GM12865 (cell line): ENCODE results near the gene ZSCAN18.

ENCODE experiments used
- DNase-seq: peaks from one replicate; pipeline ENCODE4 v3.0.0; 2010; ENCODE audit warnings: low read depth
- H3K4me3 ChIP-seq: 2 replicates; pipeline ENCODE4 v1.5.1; 2011; ENCODE audit warnings: mild to moderate bottlenecking, low read depth, low read length, control low read depth
- TF ChIP-seq, protein P1 (sequence below): IDR thresholded peaks from 2 replicates; pipeline ENCODE4 v1.5.1; 2011; ENCODE audit warnings: low read length, control low read depth, low read depth, inconsistent platforms; ENCODE audit not compliant: insufficient read depth; ENCODE audit errors: missing control alignments

ZSCAN18 gene

DNA sequence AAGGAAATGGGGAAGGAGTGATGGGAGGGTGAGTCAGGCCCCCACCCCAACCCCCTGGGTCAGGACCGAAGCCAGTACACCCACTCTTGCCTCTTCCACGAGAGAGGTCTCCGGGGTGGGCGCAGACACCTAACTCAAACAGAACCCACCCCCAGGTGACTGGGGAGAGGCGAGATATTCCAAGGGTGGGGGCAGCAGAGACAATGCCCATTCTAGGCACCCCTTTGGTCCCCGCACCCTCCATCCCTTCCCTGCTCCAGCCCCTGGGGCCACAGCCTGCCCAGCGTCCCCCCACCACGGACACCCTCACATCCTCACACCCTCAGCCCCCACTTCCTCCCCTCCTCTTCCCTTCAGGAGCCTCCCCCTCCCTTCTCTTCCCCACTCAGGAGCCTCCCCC, 682 bp downstream of the ZSCAN18 start:
- TF ChIP-seq, protein P1, sequence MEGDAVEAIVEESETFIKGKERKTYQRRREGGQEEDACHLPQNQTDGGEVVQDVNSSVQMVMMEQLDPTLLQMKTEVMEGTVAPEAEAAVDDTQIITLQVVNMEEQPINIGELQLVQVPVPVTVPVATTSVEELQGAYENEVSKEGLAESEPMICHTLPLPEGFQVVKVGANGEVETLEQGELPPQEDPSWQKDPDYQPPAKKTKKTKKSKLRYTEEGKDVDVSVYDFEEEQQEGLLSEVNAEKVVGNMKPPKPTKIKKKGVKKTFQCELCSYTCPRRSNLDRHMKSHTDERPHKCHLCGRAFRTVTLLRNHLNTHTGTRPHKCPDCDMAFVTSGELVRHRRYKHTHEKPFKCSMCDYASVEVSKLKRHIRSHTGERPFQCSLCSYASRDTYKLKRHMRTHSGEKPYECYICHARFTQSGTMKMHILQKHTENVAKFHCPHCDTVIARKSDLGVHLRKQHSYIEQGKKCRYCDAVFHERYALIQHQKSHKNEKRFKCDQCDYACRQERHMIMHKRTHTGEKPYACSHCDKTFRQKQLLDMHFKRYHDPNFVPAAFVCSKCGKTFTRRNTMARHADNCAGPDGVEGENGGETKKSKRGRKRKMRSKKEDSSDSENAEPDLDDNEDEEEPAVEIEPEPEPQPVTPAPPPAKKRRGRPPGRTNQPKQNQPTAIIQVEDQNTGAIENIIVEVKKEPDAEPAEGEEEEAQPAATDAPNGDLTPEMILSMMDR, result no peak
- no peak overlapping the region for H3K4me3 ChIP-seq
- no peak for DNase-seq

DNA sequence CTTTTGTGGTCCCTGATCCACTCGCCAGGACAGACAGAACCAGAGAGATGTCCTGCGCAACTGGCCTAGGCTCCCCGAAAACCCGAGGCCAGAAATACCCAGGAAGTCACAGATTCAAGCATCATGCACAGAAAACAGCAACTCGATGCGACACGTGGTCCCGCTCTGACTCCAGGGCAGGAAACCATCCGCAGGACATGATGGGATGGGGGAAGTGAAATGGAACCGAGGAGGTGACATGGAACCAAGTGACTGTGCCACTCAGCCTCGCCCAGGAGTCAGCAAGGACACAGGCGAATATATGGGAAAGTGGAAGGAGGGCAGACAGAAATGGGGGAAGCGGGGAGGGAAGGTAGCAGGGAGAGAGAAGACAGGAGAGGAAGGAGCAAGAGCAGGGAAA, 1.1 kb downstream of the ZSCAN18 start:
- no peak for DNase-seq
- TF ChIP-seq, protein P1, result no peak
- H3K4me3 ChIP-seq, result no peak overlapping the region

DNA sequence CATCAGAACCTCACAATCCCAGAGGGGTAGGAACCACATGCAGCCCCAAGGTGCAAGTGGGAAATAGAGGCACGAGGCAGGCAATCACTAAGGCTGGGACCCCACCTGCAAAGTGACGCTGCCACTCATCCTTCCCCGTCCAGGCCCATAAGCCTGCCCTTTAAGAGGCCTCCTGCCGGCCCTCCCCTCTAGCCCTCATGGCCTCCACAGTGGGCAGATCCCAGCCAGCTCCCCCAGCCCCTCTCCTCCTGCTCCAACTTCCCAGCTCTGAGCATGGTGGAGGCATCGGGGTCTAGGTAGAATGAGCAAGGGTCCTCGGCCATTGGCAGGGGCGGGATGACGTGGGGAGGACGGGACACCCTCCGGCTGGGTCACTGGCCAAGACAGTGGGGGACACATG, 2.7 kb downstream of the ZSCAN18 start:
- no peak overlapping the region for H3K4me3 ChIP-seq
- DNase-seq, result no peak
- TF ChIP-seq, protein P1, result no peak

DNA sequence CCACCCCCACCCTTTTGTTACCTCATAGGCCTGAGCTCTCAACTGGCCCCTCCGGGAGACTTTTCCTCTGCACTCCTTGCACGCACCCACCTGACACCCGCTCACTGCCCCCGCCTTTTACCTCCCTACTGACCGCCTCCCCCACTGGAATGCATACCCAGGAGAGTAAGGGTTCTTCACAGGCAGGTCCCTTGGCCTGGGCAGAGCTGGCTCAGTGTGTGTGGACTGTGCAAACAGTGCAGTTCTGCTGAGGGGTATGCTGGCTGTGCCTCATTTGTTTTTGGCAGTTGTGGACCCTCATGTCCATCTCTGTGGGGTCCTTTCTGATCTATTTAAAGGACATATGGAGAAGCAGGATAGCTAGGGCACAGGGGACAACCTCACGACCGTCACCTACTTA, 5.0 kb downstream of the ZSCAN18 start:
- no peak overlapping the region for H3K4me3 ChIP-seq
- TF ChIP-seq, protein P1, result no peak
- DNase-seq, result no peak

GRCh38 chr19:58091251-58091995, 6.6 kb downstream of the ZSCAN18 start:
- DNase-seq, result no peak
- TF ChIP-seq, protein P1, result no peak
- no peak overlapping the region for H3K4me3 ChIP-seq

DNA sequence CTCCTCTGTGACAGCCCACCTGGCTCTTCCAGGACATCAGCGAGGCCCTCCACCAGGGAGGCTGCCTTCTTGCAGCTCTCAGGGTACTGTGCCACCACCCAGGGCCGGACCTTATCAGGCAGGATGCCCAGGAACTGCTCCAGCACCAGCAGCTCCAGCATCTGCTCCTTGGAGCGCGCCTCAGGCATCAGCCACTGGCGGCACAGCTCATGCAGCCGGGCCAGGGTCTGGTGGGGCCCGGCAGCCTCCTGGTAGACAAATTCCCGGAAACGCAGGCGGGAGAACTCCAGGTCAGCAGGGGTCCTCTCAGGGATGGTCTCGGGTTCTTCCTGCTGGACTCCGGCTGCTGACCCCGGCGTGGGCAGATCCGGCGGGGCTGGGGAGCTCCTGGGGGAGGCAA, 8.2 kb downstream of the ZSCAN18 start:
- no peak for DNase-seq
- H3K4me3 ChIP-seq, result no peak overlapping the region
- TF ChIP-seq, protein P1, result no peak

DNA sequence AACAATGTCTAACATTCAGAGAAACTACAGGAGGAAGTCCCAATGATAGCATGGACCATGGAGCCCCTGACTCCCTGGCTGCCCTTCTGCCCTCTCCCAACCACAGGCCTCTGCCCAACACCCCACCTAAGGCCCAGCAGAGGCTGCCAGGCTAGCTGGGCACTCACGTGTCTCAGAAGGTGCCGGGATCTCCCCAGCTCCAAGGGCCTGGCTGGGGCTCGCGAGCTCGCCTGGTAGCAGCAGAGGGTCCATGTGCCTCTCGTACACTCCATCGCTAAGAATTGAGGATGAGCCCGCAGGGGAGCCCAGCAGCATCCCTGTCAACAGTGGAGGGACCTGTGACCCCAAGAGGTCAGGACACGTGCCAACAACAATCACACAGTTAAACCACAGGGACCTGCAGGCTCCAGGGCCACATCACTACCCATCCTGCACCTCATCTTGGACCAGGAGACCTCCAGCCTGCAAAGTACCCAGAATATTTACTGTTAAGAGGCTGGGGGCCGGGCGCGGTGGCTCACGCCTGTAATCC, 9.4 kb downstream of the ZSCAN18 start:
- TF ChIP-seq, protein P1, result no peak
- no peak overlapping the region for H3K4me3 ChIP-seq
- DNase-seq, result no peak
